Fibroblast of lung (primary cell): ENCODE measurements around the gene SDK1. TPM values are rescaled to one million over a fixed set of nuclear protein-coding genes. Genes with fewer than 3 reads are reported as not detected.

ENCODE experiments used
- DNase-seq, 2 donors: peaks; one replicate each; pipeline versions ENCODE4 v3.0.0 to v3.0.0-alpha.2; 2010; ENCODE audit warnings: low read depth in 2 of 2
- H2AFZ ChIP-seq: 2 replicates; pipeline ENCODE4 v1.5.1; 2012; ENCODE audit warnings: low read length, control low read depth, inconsistent platforms
- H3K27ac ChIP-seq: 2 replicates; pipeline ENCODE4 v1.5.1; 2011; ENCODE audit warnings: low read length, control low read depth; ENCODE audit not compliant: insufficient read depth
- H3K27me3 ChIP-seq: 2 replicates; pipeline ENCODE4 v1.5.1; 2011; ENCODE audit warnings: mild to moderate bottlenecking, low read length; ENCODE audit not compliant: control insufficient read depth, insufficient read depth
- H3K36me3 ChIP-seq: 2 replicates; pipeline ENCODE4 v1.5.1; 2011; ENCODE audit warnings: low read length; ENCODE audit not compliant: control insufficient read depth, insufficient read depth
- H3K4me1 ChIP-seq: 2 replicates; pipeline ENCODE4 v1.5.1; 2011; ENCODE audit warnings: low read length; ENCODE audit not compliant: control insufficient read depth, insufficient read depth; ENCODE audit errors: extremely low read depth
- H3K4me2 ChIP-seq: 2 replicates; pipeline ENCODE4 v1.5.1; 2011; ENCODE audit warnings: low read length, control low read depth; ENCODE audit not compliant: insufficient read depth; ENCODE audit errors: extremely low read depth
- H3K4me3 ChIP-seq, 4 experiments: fragments of 200-600 bp in 1 of 4; sonication (generic) in 1 of 4; replicated peaks in 1 of 4; 2 replicates each; pipeline ENCODE4 v1.5.1; 2011 to 2016; ENCODE audit warnings: low read length in 4 of 4, low read depth in 3 of 4, mild to moderate bottlenecking in 3 of 4, control low read depth in 2 of 4, inconsistent platforms in 1 of 4, mixed read lengths in 1 of 4; ENCODE audit not compliant: insufficient read depth in 1 of 4; ENCODE audit errors: control extremely low read depth in 1 of 4
- H3K79me2 ChIP-seq: 2 replicates; pipeline ENCODE4 v1.5.1; 2012; ENCODE audit warnings: mild to moderate bottlenecking, low read length, inconsistent platforms; ENCODE audit not compliant: control insufficient read depth, insufficient read depth
- H3K9ac ChIP-seq: 2 replicates; pipeline ENCODE4 v1.5.1; 2011; ENCODE audit warnings: mild to moderate bottlenecking, low read length, control low read depth; ENCODE audit not compliant: insufficient read depth
- H3K9me3 ChIP-seq: 2 replicates; pipeline ENCODE4 v1.5.1; 2012; ENCODE audit warnings: low read depth, low read length; ENCODE audit not compliant: control insufficient read depth, insufficient read depth
- H4K20me1 ChIP-seq: 2 replicates; pipeline ENCODE4 v1.5.1; 2011; ENCODE audit warnings: low read length; ENCODE audit not compliant: control insufficient read depth, insufficient read depth; ENCODE audit errors: extremely low read depth
- EZH2 ChIP-seq: IDR thresholded peaks from 2 replicates; pipeline ENCODE4 v1.5.1; 2012; ENCODE audit warnings: low read length, control low read depth, mild to moderate bottlenecking; ENCODE audit errors: missing control alignments
- polyA plus RNA-seq, 2 donors: library from polyadenylated mRNA; depleted of rRNA in 1 of 2; stranded (reverse) in 1 of 2; unstranded in 1 of 2; fragments of >200 nt; gene quantifications; 2 replicates each; pipeline ENCODE4 v1.2.1, GENCODE V29; 2011 to 2012; ENCODE audit warnings: missing spikeins in 1 of 2
- total RNA-seq: library from RNA; depleted of rRNA; stranded (reverse); fragments of >200 nt; gene quantifications from 2 replicates; pipeline ENCODE4 v1.2.1, GENCODE V29; 2014
- TF ChIP-seq, protein P1 (sequence below), 2 donors: IDR thresholded peaks in 1 of 2; conservative IDR thresholded peaks in 1 of 2; 1 replicate in 1 of 2; 2 replicates in 1 of 2; pipeline ENCODE4 v1.5.1; 2011 to 2012; ENCODE audit warnings: low read length in 2 of 2, control low read depth in 1 of 2, inconsistent platforms in 1 of 2, low read depth in 1 of 2, mild to moderate bottlenecking in 1 of 2

Gene SDK1
- total and polyA plus RNA-seq, 2 donors (not counting 1 experiment from before 2014, with no cell fraction given) = 1.0 to 8.6 TPM

GRCh38 chr7:3888096-3888495 is 587.0 kb downstream of the SDK1 start:
- Histone ChIP-seq H2AFZ (no peak overlapping the region), H3K4me3 (no peak overlapping the region), H3K27ac (no peak overlapping the region), H3K27me3 (no peaks in the 10 kb centered on the region), H4K20me1 (no peaks in the 10 kb centered on the region), H3K9me3 (no peaks in the 10 kb centered on the region), H3K4me1 (no peaks in the 10 kb centered on the region), H3K9ac (no peak overlapping the region), H3K36me3 (no peaks in the 10 kb centered on the region), H3K79me2 (no peaks in the 10 kb centered on the region), H3K4me2 (no peak overlapping the region)
- TF ChIP-seq EZH2 = no peak
- TF ChIP-seq, protein P1, sequence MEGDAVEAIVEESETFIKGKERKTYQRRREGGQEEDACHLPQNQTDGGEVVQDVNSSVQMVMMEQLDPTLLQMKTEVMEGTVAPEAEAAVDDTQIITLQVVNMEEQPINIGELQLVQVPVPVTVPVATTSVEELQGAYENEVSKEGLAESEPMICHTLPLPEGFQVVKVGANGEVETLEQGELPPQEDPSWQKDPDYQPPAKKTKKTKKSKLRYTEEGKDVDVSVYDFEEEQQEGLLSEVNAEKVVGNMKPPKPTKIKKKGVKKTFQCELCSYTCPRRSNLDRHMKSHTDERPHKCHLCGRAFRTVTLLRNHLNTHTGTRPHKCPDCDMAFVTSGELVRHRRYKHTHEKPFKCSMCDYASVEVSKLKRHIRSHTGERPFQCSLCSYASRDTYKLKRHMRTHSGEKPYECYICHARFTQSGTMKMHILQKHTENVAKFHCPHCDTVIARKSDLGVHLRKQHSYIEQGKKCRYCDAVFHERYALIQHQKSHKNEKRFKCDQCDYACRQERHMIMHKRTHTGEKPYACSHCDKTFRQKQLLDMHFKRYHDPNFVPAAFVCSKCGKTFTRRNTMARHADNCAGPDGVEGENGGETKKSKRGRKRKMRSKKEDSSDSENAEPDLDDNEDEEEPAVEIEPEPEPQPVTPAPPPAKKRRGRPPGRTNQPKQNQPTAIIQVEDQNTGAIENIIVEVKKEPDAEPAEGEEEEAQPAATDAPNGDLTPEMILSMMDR (conservative IDR thresholded peaks at IDR 0.05 in 1 of 2, IDR thresholded peaks at IDR 0.05 in 1 of 2; ENCODE audit: low read depth in 1 of 2, low read length in 2 of 2) = no peak
- peak in 1 of 2 donors; percentile 35 for DNase-seq

- Histone ChIP-seq H3K9ac (no peak overlapping the region), H3K36me3 (no peaks in the 10 kb centered on the region), H3K4me1 (no peaks in the 10 kb centered on the region), H3K9me3 (no peaks in the 10 kb centered on the region), H3K79me2 (no peaks in the 10 kb centered on the region), H3K4me2 (no peak overlapping the region), H4K20me1 (no peaks in the 10 kb centered on the region), H3K27me3 (no peaks in the 10 kb centered on the region), H3K27ac (no peak overlapping the region), H2AFZ (no peak overlapping the region), H3K4me3 (no peak overlapping the region)
- TF ChIP-seq, protein P1 (conservative IDR thresholded peaks at IDR 0.05 in 1 of 2, IDR thresholded peaks at IDR 0.05 in 1 of 2; ENCODE audit: low read depth in 1 of 2, low read length in 2 of 2) = no peak
- no peak for TF ChIP-seq EZH2
- no peak for DNase-seq
These were observed 591.1 kb downstream of the SDK1 start for GRCh38 chr7:3892157-3892556.

- H3K27me3 ChIP-seq = no peaks in the 10 kb centered on the region
- H3K79me2 ChIP-seq = no peaks in the 10 kb centered on the region
- H4K20me1 ChIP-seq = no peaks in the 10 kb centered on the region
- no peak overlapping the region for H3K9ac ChIP-seq
- H3K27ac ChIP-seq = no peak overlapping the region
- no peak overlapping the region for H3K4me3 ChIP-seq
- no peaks in the 10 kb centered on the region for H3K36me3 ChIP-seq
- no peak for DNase-seq
- no peaks in the 10 kb centered on the region for H3K9me3 ChIP-seq
- H3K4me1 ChIP-seq = no peaks in the 10 kb centered on the region
- H3K4me2 ChIP-seq = no peak overlapping the region
- no peak overlapping the region for H2AFZ ChIP-seq
- no peak for TF ChIP-seq EZH2
These were observed 591.6 kb downstream of the SDK1 start for GRCh38 chr7:3892686-3893085.
